Cardiac muscle cell (in vitro differentiated cells and primary cell): ENCODE data around the gene PHACTR3. TPM values are rescaled to one million over a fixed set of nuclear protein-coding genes. Genes with fewer than 3 reads are reported as not detected.

Source experiments
- DNase-seq, 2 donors: peaks; one replicate each; pipeline versions ENCODE4 v3.0.0 to v3.0.0-alpha.2; 2010 to 2017; ENCODE audit warnings: low read depth in 1 of 2, low spot score in 1 of 2
- H3K27ac ChIP-seq: fragments of 200-600 bp; sonication (generic); 2 replicates; pipeline ENCODE4 v1.5.1; 2016
- H3K27me3 ChIP-seq: fragments of 200-600 bp; sonication (generic); 2 replicates; pipeline ENCODE4 v1.6.0; 2016; ENCODE audit warnings: control low read depth
- H3K36me3 ChIP-seq: fragments of 200-600 bp; sonication (generic); 2 replicates; pipeline ENCODE4 v1.5.1; 2016; ENCODE audit warnings: control low read depth
- H3K4me1 ChIP-seq: fragments of 200-600 bp; sonication (generic); 2 replicates; pipeline ENCODE4 v1.8.1; 2017; ENCODE audit warnings: low read depth, mild to moderate bottlenecking, mixed run types
- H3K4me3 ChIP-seq: fragments of 200-600 bp; sonication (generic); 2 replicates; pipeline ENCODE4 v1.5.1; 2016; ENCODE audit warnings: mild to moderate bottlenecking
- H3K9me3 ChIP-seq: fragments of 200-600 bp; sonication (generic); 2 replicates; pipeline ENCODE4 v1.5.1; 2017; ENCODE audit warnings: low read depth, mild to moderate bottlenecking, control low read depth
- CTCF ChIP-seq: IDR thresholded peaks from 2 replicates; pipeline ENCODE4 v1.5.1; 2012; ENCODE audit warnings: low read depth, mild to moderate bottlenecking, low read length
- polyA plus RNA-seq: library from polyadenylated mRNA; unstranded; fragments of >200 nt; fragmentation: Nextera tagmentation; extraction: Ambion mirVana; gene quantifications from 2 replicates; pipeline ENCODE4 v1.2.1, GENCODE V29; 2016
- total RNA-seq: library from RNA; depleted of rRNA; stranded (reverse); fragments of >200 nt; gene quantifications from 2 replicates; pipeline ENCODE4 v1.2.3, GENCODE V29; 2016

The PHACTR3 gene
- total and polyA plus RNA-seq, 2 experiments from 2014 or later: 0.55 to 17.0 TPM

- Histone ChIP-seq H3K27ac (no peak overlapping the region), H3K4me1 (no peaks in the 10 kb centered on the region), H3K27me3 (no peaks in the 10 kb centered on the region), H3K4me3 (no peak overlapping the region), H3K36me3 (no peaks in the 10 kb centered on the region), H3K9me3 (no peaks in the 10 kb centered on the region)
- no peak for TF ChIP-seq CTCF
- DNase-seq: no peak
Measured at GRCh38 chr20:59764037-59764436, 159.7 kb downstream of the PHACTR3 start.

DNA sequence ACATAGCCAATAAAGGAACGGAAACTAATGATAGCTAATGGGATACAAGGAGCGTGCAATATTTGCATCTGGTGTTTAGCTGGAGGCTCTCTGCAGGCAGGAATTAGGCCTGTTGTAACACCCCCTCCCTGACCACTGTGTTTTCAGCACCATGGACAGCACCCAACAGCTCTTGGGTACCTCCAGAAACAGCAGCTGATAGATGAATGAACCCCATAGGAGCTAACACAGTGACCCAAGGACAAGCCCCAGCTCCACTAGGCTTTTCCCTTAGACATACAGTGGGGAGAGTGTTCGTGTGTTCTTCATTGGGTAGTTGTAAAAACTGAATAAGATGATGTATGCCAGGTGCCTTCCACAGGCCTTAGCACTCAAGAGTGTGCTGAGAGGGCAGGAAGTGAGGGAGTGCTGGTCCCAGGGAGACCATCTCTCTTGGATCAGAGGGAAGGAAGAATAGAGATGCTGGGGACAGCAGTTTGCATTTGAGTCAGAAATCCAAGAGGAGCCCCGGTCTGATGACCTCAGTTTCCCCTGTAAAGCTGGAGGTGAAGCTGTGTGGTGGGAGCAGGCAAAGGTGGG is 161.3 kb downstream of the PHACTR3 start:
- DNase-seq: peak in 1 of 2 donors; percentile 1
- H3K36me3 ChIP-seq: no peaks in the 10 kb centered on the region
- no peaks in the 10 kb centered on the region for H3K27me3 ChIP-seq
- no peaks in the 10 kb centered on the region for H3K9me3 ChIP-seq
- no peak overlapping the region for H3K4me3 ChIP-seq
- no peak for TF ChIP-seq CTCF
- H3K27ac ChIP-seq: no peak overlapping the region
- no peaks in the 10 kb centered on the region for H3K4me1 ChIP-seq

- H3K27me3 ChIP-seq: no peaks in the 10 kb centered on the region
- H3K4me1 ChIP-seq: no peaks in the 10 kb centered on the region
- no peak for TF ChIP-seq CTCF
- no peak for DNase-seq
- H3K27ac ChIP-seq: no peak overlapping the region
- H3K4me3 ChIP-seq: no peak overlapping the region
- no peaks in the 10 kb centered on the region for H3K9me3 ChIP-seq
- no peaks in the 10 kb centered on the region for H3K36me3 ChIP-seq
Measured at GRCh38 chr20:59767656-59768055, 163.3 kb downstream of the PHACTR3 start.

DNA sequence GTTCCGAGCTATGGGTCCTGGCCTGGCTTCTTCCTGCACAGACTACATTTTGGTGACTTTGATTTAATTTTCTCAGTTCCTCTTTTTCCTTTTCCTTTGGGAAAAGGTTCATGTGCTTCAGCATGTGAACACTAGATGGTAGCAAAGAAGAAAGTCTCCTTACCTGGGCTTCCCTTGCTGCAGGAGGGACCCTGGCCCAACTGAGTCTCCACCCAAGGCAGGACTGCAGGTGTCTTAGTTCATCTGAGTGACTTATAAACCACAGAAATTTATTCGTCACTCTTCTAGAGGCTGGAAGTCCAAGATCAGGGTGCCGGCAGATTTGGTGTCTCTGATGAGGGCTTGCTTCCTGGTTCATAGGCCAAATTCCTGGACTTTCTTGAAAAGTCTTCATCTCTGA is 165.9 kb downstream of the PHACTR3 start:
- no peak for TF ChIP-seq CTCF
- no peaks in the 10 kb centered on the region for H3K36me3 ChIP-seq
- H3K4me1 ChIP-seq: no peaks in the 10 kb centered on the region
- H3K27me3 ChIP-seq: no peaks in the 10 kb centered on the region
- H3K27ac ChIP-seq: no peak overlapping the region
- H3K4me3 ChIP-seq: no peak overlapping the region
- DNase-seq: no peak
- H3K9me3 ChIP-seq: no peaks in the 10 kb centered on the region

DNA sequence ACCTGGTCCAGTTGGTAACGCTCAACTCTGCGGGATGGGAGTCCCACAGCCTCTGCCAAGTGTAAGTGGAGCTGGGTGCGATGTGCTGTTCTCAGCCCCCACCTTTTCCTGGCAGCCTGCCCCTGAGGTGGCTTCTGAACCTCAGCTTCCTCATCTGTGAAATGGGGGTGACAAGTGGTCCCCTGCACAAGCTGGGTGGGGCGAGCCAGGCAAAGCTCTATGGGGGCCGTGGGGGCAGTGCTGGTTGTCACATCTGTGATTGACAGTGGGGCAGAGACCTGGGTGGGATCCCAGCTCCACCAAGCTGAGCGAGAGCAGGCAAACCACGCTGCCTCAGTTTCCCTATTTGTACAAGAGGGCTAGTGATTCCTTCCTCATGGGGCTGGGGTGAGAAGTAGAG is 166.5 kb downstream of the PHACTR3 start:
- H3K4me1 ChIP-seq: no peaks in the 10 kb centered on the region
- H3K9me3 ChIP-seq: no peaks in the 10 kb centered on the region
- no peak for TF ChIP-seq CTCF
- DNase-seq: no peak
- no peak overlapping the region for H3K27ac ChIP-seq
- H3K27me3 ChIP-seq: no peaks in the 10 kb centered on the region
- no peaks in the 10 kb centered on the region for H3K36me3 ChIP-seq
- H3K4me3 ChIP-seq: no peak overlapping the region
